HuH-7 (cell line): Measurements from ENCODE around the gene FCHO2.

Source experiments
- DNase-seq: peaks from one replicate; pipeline ENCODE4 v3.0.0; 2011; ENCODE audit warnings: low spot score

The FCHO2 gene

DNA sequence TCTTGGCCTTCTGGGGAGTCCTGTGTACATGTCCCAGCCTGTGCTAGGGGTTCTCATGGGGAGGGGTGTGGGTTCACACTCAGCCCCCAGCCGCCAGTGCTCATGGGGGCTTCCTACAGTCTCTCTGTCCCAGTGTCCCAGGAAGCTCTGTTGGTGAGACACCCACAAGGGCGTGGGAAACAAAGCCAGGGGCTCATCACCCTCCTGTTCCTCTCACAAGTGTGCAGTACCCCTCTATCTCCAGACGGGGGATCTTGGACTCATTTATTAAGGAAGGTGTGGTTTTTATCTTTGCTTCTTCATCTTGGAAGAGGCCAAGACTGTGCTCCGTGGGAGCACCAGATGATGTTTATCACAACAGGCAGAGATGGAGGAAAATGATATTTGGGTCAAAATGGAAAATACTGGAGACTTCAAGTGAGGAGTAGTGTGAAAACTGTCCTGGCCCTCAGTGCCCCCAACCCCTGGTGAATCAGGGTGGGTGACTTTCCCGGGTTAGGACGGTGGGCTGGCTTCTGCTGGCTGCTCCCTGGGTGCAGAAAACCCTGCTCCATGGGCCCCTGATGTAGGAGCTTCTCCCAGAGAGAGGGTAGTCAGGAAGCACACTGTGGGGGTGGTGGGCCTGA is 179.7 kb downstream of the FCHO2 start:
- DNase-seq: peak; percentile 32

DNA sequence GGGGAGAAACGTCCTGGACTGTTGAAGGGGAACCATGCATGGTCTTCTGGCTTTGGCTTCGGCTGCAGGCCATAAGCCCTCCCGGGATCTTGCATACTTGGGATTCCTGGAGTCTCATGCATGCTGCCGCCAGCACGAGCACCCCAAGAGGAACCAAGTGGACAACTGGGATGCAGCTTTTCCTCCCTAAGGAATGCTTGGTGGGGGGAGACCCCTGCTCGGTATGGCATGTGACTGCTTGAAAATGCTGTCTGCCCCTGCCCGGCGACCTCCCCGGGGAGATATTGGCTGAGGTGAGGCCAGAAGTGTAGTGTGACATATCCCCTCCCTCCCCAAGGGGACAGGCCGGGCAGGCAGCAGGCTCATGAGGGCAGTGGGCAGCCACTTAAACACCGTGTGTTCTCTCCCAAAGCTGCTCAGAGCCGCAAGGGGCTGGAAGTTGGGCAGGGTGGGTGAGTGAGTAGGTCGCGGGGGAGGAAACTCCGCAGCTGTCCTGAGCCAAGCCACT is 180.3 kb downstream of the FCHO2 start:
- no peak for DNase-seq

DNA sequence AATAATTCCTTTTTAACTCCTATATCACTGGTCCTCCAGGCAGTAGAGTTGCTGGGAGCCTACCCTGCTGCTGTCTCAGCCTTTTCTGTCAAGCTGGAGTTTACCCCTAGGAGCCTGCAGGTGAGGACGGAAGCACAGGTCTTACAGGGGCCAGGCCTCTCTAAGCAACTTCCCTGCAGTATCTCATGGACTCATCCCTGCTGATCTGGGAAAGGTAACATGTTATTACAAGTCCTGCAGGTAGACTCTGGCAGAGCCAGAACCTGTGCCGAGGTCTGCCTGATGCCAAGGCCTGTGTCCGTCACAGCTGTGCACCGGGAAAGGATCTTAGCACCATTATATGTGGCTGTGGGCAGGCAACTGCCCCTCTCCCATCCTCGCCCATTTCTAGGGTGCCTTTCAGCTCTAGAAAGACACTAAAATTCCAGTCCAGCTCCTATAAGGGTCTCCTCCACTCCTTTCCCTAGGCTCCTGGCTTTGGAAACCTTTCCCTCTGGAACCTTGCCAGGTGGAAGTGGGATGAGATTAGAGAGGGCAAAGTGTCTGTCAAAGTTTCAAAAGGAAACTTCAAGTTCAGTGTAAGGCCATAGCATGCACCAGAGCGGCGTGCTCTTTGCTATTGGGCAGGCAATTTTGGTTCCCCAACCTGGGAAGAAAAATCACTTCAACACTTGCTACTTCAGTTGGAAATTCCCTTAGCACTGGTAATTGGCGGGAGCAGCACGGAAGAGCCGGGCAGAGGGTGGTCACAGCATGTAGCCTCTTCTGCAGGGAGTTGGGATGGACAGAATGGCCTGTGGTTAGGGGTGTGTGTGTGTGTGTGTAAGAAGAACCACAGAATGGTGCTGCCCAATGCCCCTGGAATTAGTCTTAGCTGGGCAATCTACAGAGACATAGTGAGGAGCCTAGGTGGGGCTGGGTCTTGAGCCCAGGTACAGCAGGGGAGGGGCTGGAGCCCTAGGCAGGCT is 182.0 kb downstream of the FCHO2 start:
- no peak for DNase-seq

DNA sequence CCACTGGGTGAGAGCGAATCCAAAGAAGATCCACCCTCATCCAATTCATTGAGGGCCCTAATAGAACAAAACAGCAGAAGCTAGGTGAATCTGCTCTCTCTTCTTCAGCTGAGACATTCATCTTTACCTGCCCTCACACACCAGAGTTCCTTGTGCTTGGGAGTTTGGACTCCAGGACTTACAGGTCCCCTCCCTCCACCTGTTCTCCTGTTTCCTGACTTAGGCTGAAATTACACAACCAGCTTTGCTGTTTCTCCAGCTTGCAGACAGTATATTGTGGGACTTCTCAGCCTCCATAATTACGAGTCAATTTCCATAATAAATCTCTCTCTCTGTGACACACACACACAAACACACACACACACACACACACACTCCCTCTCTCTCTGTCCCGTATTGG is 183.6 kb downstream of the FCHO2 start:
- DNase-seq: no peak
